GM20000 (cell line): ENCODE measurements around the gene STAM.

Experiments used
- DNase-seq: peaks from one replicate; pipeline ENCODE4 v3.0.0; 2012; ENCODE audit warnings: low spot score
- TF ChIP-seq, protein P1 (sequence below): IDR thresholded peaks from 2 replicates; pipeline ENCODE4 v1.5.1; 2012; ENCODE audit warnings: mild to moderate bottlenecking, control low read depth; ENCODE audit errors: extremely low read depth, missing control alignments

The STAM gene

DNA sequence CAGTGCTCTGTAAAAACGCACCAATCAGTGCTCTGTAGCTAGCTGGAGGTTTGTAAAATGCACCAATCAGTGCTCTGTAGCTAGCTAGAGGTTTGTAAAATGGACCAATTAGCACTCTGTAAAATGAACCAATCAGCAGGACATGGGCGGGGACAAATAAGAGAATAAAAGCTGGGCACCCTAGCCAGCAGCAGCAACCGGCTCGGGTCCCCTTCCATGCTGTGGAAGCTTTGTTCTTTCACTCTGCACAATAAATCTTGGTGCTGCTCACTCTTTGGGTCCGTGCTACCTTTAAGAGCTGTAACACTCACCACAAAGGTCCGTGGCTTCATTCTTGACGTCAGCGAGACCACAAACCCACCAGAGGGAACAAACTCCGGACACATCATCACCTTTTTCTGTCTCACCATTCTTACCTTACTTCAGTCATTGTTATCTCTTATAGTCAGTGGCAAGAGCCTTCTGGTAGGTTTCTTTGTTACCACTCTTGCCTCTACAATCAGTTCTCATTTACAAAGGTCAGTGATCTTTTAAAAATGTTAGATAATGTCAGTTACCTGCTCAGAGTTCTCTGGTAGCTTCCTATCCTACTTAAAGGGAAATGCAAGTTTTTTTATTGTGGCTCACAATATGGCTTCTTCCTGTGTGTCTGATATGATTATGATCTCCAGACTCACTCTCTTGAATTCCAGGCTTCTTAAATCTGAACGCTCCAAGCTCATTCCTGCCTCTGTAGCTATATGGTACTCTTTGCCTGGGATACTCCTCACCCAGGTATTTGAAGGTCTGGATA, 4.5 kb downstream of the STAM start:
- TF ChIP-seq, protein P1, sequence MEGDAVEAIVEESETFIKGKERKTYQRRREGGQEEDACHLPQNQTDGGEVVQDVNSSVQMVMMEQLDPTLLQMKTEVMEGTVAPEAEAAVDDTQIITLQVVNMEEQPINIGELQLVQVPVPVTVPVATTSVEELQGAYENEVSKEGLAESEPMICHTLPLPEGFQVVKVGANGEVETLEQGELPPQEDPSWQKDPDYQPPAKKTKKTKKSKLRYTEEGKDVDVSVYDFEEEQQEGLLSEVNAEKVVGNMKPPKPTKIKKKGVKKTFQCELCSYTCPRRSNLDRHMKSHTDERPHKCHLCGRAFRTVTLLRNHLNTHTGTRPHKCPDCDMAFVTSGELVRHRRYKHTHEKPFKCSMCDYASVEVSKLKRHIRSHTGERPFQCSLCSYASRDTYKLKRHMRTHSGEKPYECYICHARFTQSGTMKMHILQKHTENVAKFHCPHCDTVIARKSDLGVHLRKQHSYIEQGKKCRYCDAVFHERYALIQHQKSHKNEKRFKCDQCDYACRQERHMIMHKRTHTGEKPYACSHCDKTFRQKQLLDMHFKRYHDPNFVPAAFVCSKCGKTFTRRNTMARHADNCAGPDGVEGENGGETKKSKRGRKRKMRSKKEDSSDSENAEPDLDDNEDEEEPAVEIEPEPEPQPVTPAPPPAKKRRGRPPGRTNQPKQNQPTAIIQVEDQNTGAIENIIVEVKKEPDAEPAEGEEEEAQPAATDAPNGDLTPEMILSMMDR: no peak
- DNase-seq: no peak

DNA sequence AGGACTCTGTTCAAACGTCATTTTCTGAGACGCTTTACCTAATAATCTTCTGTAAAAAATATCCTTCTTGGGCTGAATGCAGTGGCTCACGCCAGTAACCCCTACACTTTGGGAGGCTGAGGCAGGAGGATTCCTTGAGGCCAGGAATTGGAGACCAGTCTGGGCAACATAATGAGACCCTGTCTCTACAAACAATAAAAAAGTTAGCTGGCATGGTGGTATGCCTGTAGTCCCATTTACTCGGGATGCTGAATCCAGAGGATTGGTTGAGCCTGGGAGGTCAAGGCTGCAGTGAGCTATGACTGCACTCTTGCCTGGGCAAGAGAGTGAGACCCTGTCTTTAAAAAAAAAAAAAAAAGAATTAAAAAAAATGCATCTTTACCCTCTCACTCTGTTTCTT, 5.1 kb downstream of the STAM start:
- DNase-seq: no peak
- TF ChIP-seq, protein P1: no peak

- DNase-seq: no peak
Measured at GRCh38 chr10:17649836-17650235, 5.9 kb downstream of the STAM start.

DNA sequence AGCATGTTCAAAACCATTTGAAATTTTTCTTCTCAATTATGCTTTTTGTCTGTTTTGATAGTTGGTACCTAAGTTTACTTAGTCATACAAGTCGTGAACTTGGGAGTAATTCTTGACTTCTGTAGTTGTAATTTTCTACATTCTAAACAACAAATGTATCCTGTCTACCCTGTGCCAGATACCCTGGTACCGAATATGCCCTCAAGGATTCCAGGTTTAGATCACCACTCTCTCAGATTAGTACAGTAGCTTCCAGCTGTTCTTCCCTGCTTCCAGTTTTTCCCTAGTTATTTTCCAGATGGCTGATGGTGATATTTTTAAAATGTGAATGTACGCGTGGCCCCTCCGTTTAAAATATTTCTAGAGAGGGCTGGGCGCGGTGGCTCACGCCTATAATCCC, 6.5 kb downstream of the STAM start:
- DNase-seq: no peak
- TF ChIP-seq, protein P1: no peak

More at GRCh38 chr10:17649836-17650235, 5.9 kb downstream of the STAM start:
- TF ChIP-seq, protein P1: no peak

DNA sequence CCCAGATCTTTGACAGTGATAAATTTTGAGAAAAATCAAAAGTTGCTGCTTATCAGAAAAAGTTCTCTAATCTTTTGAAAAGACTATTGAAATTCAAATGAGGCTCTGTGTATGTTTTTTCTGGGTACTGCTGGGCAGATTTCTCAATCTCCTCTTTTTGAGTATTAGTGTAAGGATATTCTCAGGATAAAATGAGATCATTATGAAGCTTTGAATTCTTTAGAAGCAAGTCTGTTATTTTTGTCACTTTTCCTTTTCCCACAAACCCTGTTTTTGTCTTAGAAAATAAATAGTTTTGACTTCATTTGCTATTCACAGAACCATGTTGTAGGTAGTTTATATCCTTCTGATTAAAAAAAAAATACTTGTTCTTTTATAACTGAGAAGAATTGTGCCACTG, 7.9 kb downstream of the STAM start:
- DNase-seq: no peak
- TF ChIP-seq, protein P1: no peak

DNA sequence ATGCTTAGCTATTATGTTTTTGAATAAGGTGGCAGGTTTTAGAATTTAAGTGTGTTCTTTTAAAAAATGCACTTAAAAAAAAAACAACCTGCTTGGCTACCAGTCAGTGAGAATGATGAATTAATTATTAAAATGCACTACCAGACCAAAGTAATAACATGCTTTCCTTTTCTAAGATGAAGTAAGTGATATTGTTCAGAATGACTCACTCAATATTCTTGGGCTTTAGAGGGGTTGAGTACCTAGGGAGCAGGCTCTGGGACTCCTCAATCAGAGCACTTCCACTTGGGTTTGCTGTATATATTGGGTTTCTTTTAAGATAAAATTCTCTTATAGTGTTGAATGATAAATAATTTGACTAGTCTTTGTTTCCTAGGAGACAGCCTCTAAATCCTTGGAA, 8.6 kb downstream of the STAM start:
- DNase-seq: no peak
- TF ChIP-seq, protein P1: no peak

DNA sequence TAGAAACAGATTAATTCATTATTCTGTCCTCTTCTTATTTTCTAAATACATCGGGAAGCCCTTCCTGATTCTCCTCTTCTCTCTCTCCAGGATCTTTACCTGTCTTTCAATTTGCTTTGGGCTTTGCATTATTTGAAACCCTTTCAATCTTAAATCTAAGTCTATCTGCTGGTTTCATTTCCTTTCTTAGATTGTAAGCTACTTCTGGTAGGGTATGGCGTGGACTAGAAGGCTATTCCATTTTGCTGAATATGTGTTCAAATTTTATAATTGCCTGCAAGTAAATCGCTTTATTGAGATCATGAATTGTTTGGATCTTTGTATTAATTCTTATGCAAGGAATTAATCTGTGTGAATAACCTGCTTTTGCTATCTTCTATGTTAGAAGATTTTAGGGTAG, 11.1 kb downstream of the STAM start:
- DNase-seq: no peak
- TF ChIP-seq, protein P1: no peak
